H9 (cell line): ENCODE data around the gene MBD3L2B. TPM values are rescaled to one million over a fixed set of nuclear protein-coding genes. Genes with fewer than 3 reads are reported as not detected.

Experiments
- DNase-seq: peaks from one replicate; pipeline ENCODE4 v3.0.0-alpha.2; 2017
- H2AFZ ChIP-seq: one replicate; pipeline ENCODE4 v1.6.1; 2013; ENCODE audit warnings: mild to moderate bottlenecking, low read length, control low read depth, moderate library complexity
- H2AK5ac ChIP-seq: 2 replicates; pipeline ENCODE4 v1.6.1; 2013; ENCODE audit warnings: low read length, control low read depth, mixed read lengths; ENCODE audit not compliant: insufficient read length
- H2BK120ac ChIP-seq: one replicate; pipeline ENCODE4 v1.6.1; 2013; ENCODE audit warnings: low read depth, mild to moderate bottlenecking, low read length, control low read depth, inconsistent platforms; ENCODE audit not compliant: poor library complexity, severe bottlenecking
- H2BK12ac ChIP-seq: 2 replicates; pipeline ENCODE4 v1.6.1; 2013; ENCODE audit warnings: low read length, control low read depth, mixed read lengths, low read depth; ENCODE audit not compliant: insufficient read length
- H2BK15ac ChIP-seq: 2 replicates; pipeline ENCODE4 v1.6.1; 2013; ENCODE audit warnings: low read depth, low read length, control low read depth
- H2BK20ac ChIP-seq: one replicate; pipeline ENCODE4 v1.6.1; 2013; ENCODE audit warnings: low read depth, mild to moderate bottlenecking, low read length, control low read depth, inconsistent platforms; ENCODE audit not compliant: poor library complexity, severe bottlenecking
- H2BK5ac ChIP-seq: 2 replicates; pipeline ENCODE4 v1.6.1; 2013; ENCODE audit warnings: low read length, control low read depth, mixed read lengths; ENCODE audit not compliant: insufficient read length
- H3K14ac ChIP-seq: 2 replicates; pipeline ENCODE4 v1.6.1; 2013; ENCODE audit warnings: low read length, control low read depth; ENCODE audit not compliant: insufficient read depth
- H3K18ac ChIP-seq: 2 replicates; pipeline ENCODE4 v1.6.1; 2013; ENCODE audit warnings: low read depth, mild to moderate bottlenecking, mixed read lengths, low read length, control low read depth; ENCODE audit not compliant: insufficient read length
- H3K23ac ChIP-seq: 2 replicates; pipeline ENCODE4 v1.6.1; 2013; ENCODE audit warnings: low read length, control low read depth, mixed read lengths, low read depth; ENCODE audit not compliant: insufficient read length
- H3K23me2 ChIP-seq: 2 replicates; pipeline ENCODE4 v1.6.1; 2013; ENCODE audit warnings: low read depth, mild to moderate bottlenecking, mixed read lengths, low read length, control low read depth; ENCODE audit not compliant: insufficient read length, poor library complexity, severe bottlenecking
- H3K27ac ChIP-seq: 2 replicates; pipeline ENCODE4 v1.5.1; 2013; ENCODE audit warnings: low read length, control low read depth, mixed read lengths, low read depth; ENCODE audit not compliant: insufficient read length
- H3K27me3 ChIP-seq: 2 replicates; pipeline ENCODE4 v1.6.1; 2013; ENCODE audit warnings: low read length, control low read depth, inconsistent platforms; ENCODE audit not compliant: insufficient read depth
- H3K4ac ChIP-seq: 2 replicates; pipeline ENCODE4 v1.6.1; 2013; ENCODE audit warnings: low read depth, mild to moderate bottlenecking, control low read depth, inconsistent platforms, low read length, moderate library complexity
- H3K4me1 ChIP-seq: 2 replicates; pipeline ENCODE4 v1.6.1; 2013; ENCODE audit warnings: low read length, control low read depth, inconsistent platforms; ENCODE audit not compliant: insufficient read depth
- H3K4me2 ChIP-seq: 2 replicates; pipeline ENCODE4 v1.6.1; 2013; ENCODE audit warnings: low read length, control low read depth, mixed read lengths; ENCODE audit not compliant: insufficient read length, insufficient read depth
- H3K56ac ChIP-seq: 2 replicates; pipeline ENCODE4 v1.6.1; 2013; ENCODE audit warnings: low read depth, mild to moderate bottlenecking, mixed read lengths, low read length, control low read depth; ENCODE audit not compliant: insufficient read length
- H3K79me1 ChIP-seq: 2 replicates; pipeline ENCODE4 v1.6.1; 2013; ENCODE audit warnings: low read depth, mild to moderate bottlenecking, moderate library complexity, low read length, control low read depth, inconsistent platforms; ENCODE audit not compliant: insufficient read depth, poor library complexity, severe bottlenecking
- H3K79me2 ChIP-seq: 2 replicates; pipeline ENCODE4 v1.6.1; 2013; ENCODE audit warnings: low read length, control low read depth, inconsistent platforms; ENCODE audit not compliant: insufficient read depth
- H3K9ac ChIP-seq: 2 replicates; pipeline ENCODE4 v1.6.1; 2013; ENCODE audit warnings: low read length, control low read depth, mixed read lengths; ENCODE audit not compliant: insufficient read length; ENCODE audit errors: extremely low read depth
- H3K9me3 ChIP-seq: one replicate; pipeline ENCODE4 v1.6.1; 2013; ENCODE audit warnings: low read depth, low read length, inconsistent platforms; ENCODE audit not compliant: control insufficient read depth
- H3T11ph ChIP-seq: one replicate; pipeline ENCODE4 v1.6.1; 2013; ENCODE audit warnings: mild to moderate bottlenecking, low read length, control low read depth, inconsistent platforms
- H4K20me1 ChIP-seq: one replicate; pipeline ENCODE4 v1.6.1; 2013; ENCODE audit not compliant: control insufficient read depth, insufficient read length, insufficient read depth
- H4K5ac ChIP-seq: 2 replicates; pipeline ENCODE4 v1.6.1; 2013; ENCODE audit warnings: low read depth, mild to moderate bottlenecking, mixed read lengths, low read length, control low read depth; ENCODE audit not compliant: insufficient read length
- H4K8ac ChIP-seq: replicated peaks from 2 replicates; pipeline ENCODE4 v1.6.1; 2013; ENCODE audit warnings: low read length, control low read depth, mixed read lengths, low read depth; ENCODE audit not compliant: insufficient read length
- H4K91ac ChIP-seq: 2 replicates; pipeline ENCODE4 v1.6.1; 2013; ENCODE audit warnings: low read depth, mild to moderate bottlenecking, moderate library complexity, mixed read lengths, low read length, control low read depth; ENCODE audit not compliant: insufficient read length
- H3K27ac Mint-ChIP-seq, 3 experiments: 2 replicates in 2 of 3; 3 replicates in 1 of 3; pipeline ENCODE4 v1.8.0; 2020 to 2021; ENCODE audit warnings: mixed read lengths in 3 of 3, mild to moderate bottlenecking in 1 of 3, moderate library complexity in 1 of 3
- H3K27me3 Mint-ChIP-seq: 2 replicates; pipeline ENCODE4 v1.8.0; 2021; ENCODE audit warnings: low read depth, mild to moderate bottlenecking, moderate library complexity, mixed read lengths
- H3K36me3 Mint-ChIP-seq, 3 experiments: 2 replicates in 2 of 3; 3 replicates in 1 of 3; pipeline ENCODE4 v1.8.0; 2020 to 2021; ENCODE audit warnings: low read depth in 3 of 3, mixed read lengths in 3 of 3; ENCODE audit not compliant: insufficient read depth in 1 of 3
- H3K4me1 Mint-ChIP-seq, 2 experiments: 2 replicates each; pipeline ENCODE4 v1.8.0; 2020; ENCODE audit warnings: mixed read lengths in 2 of 2
- H3K4me3 Mint-ChIP-seq, 2 experiments: 2 replicates in 1 of 2; 3 replicates in 1 of 2; pipeline ENCODE4 v1.8.0; 2020 to 2021; ENCODE audit warnings: mild to moderate bottlenecking in 2 of 2, mixed read lengths in 2 of 2, moderate library complexity in 1 of 2
- H3K9me3 Mint-ChIP-seq, 2 experiments: 2 replicates in 1 of 2; 3 replicates in 1 of 2; pipeline ENCODE4 v1.8.0; 2020; ENCODE audit warnings: mild to moderate bottlenecking in 2 of 2, mixed read lengths in 2 of 2, moderate library complexity in 1 of 2
- WGBS: extraction: QIAGEN DNeasy Blood & Tissue Kit; methylation state at CpG from one replicate; pipeline ENCODE4 v1.1.7; 2013; ENCODE audit warnings: missing lambda C conversion rate, low lambda C conversion rate, mixed read lengths; ENCODE audit not compliant: insufficient read length; ENCODE audit errors: extremely low coverage; 5-methylcytosine and 5-hydroxymethylcytosine counted together
- total RNA-seq: library from RNA; stranded (reverse); gene quantifications from 2 replicates; pipeline ENCODE4 v1.2.1, GENCODE V29; 2021
- TF ChIP-seq, protein P1 (sequence below): fragments of 200-600 bp; sonication (generic); conservative IDR thresholded peaks from 3 replicates; pipeline ENCODE4 v1.8.0; 2021; ENCODE audit warnings: antibody characterized with exemption, mild to moderate bottlenecking

MBD3L2B gene
- total RNA-seq, 1 experiment from 2014 or later, result not detected

DNA sequence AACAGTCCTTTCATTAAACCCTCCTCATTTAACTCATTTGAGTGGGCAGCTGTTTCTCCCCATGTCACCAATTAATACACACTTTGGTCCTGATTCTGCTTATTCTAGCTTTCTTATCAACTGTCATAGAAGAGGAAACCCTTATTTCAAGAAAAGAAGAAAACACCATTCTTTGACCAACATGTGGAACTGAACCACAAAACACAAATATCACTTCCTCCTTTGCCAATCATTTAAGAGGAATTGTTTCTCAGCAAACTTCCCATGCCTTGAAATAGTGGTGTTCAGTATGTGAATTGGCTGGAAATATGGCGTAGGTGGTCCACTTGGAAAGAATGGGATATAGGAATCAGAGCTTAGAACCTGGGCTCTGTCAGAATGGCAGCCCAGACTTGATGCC, 20.4 kb downstream of the MBD3L2B start:
- Mint-ChIP-seq H3K36me3 (peaks cover 2 to 32% (median 5%) of the 10 kb centered on the region in 3 experiments; a peak in 4 of 7 replicates), H3K4me1 (no peaks in the 10 kb centered on the region), H3K9me3 (peaks cover 78 to 88% of the 10 kb centered on the region in 2 experiments), H3K4me3 (no peak overlapping the region), H3K27ac (no peak overlapping the region), H3K27me3 (no peaks in the 10 kb centered on the region; the same call in 1 of the 2 replicates)
- Histone ChIP-seq H3K79me1 (no peaks in the 10 kb centered on the region), H3K18ac (no peak overlapping the region), H2BK12ac (no peak overlapping the region), H3K23ac (no peak overlapping the region), H2BK5ac (no peak overlapping the region), H3K27me3 (no peaks in the 10 kb centered on the region), H3K79me2 (no peaks in the 10 kb centered on the region), H4K8ac (no peak overlapping the region), H2BK20ac (no peak overlapping the region), H3K23me2 (no peaks in the 10 kb centered on the region), H3K9me3 (peaks cover 55% of the 10 kb centered on the region), H3K9ac (no peak overlapping the region), H3K4me2 (no peak overlapping the region), H4K91ac (no peak overlapping the region), H4K20me1 (no peaks in the 10 kb centered on the region), H3K4me1 (no peaks in the 10 kb centered on the region), H3K27ac (no peak overlapping the region), H3K14ac (no peak overlapping the region), H2BK15ac (no peak overlapping the region), H2AFZ (no peak overlapping the region), H2AK5ac (no peak overlapping the region), H3K56ac (no peak overlapping the region), H2BK120ac (no peak overlapping the region), H4K5ac (no peak overlapping the region), H3T11ph (no peak overlapping the region), H3K4ac (no peak overlapping the region)
- WGBS, result no CpG with 5 or more reads among the region's 1 CpG
- TF ChIP-seq, protein P1, sequence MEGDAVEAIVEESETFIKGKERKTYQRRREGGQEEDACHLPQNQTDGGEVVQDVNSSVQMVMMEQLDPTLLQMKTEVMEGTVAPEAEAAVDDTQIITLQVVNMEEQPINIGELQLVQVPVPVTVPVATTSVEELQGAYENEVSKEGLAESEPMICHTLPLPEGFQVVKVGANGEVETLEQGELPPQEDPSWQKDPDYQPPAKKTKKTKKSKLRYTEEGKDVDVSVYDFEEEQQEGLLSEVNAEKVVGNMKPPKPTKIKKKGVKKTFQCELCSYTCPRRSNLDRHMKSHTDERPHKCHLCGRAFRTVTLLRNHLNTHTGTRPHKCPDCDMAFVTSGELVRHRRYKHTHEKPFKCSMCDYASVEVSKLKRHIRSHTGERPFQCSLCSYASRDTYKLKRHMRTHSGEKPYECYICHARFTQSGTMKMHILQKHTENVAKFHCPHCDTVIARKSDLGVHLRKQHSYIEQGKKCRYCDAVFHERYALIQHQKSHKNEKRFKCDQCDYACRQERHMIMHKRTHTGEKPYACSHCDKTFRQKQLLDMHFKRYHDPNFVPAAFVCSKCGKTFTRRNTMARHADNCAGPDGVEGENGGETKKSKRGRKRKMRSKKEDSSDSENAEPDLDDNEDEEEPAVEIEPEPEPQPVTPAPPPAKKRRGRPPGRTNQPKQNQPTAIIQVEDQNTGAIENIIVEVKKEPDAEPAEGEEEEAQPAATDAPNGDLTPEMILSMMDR, result no peak
- DNase-seq, result no peak
